Heart right ventricle (tissue), 16 donors: ENCODE data around the gene ITGAD. TPM values are rescaled to one million over a fixed set of nuclear protein-coding genes. Genes with fewer than 3 reads are reported as not detected.
A peak's percentile ranks its signal among the peaks of the same experiment; 100 is the strongest.

Experiments
- ATAC-seq, 8 donors: fragments of 200-7000 bp; cut with Tn5 transposase; one replicate each; pipeline ENCODE4 v1.9.1; 2020; ENCODE audit warnings: mild to moderate bottlenecking in 8 of 8, moderate library complexity in 8 of 8, moderate number of reproducible peaks in 1 of 8
- DNase-seq, 2 donors: peaks; one replicate each; pipeline ENCODE4 v3.0.0-alpha.2; 2020
- H3K27ac ChIP-seq, 10 donors: fragments of 200-600 bp; sonication (generic) in 2 of 10; one replicate each; pipeline versions ENCODE4 v1.5.0 to v1.8.0; 2020 to 2022; ENCODE audit warnings: mild to moderate bottlenecking in 3 of 10
- H3K27me3 ChIP-seq, 7 donors: fragments of 200-600 bp; one replicate each; pipeline ENCODE4 v1.8.0; 2021 to 2022; ENCODE audit warnings: mild to moderate bottlenecking in 2 of 7
- H3K36me3 ChIP-seq, 9 donors: fragments of 200-600 bp; sonication (generic) in 1 of 9; one replicate each; pipeline versions ENCODE4 v1.5.0 to v1.8.0; 2020 to 2022; ENCODE audit warnings: mild to moderate bottlenecking in 2 of 9
- H3K4me1 ChIP-seq, 9 donors: fragments of 200-600 bp; sonication (generic) in 1 of 9; one replicate each; pipeline versions ENCODE4 v1.5.0 to v1.8.0; 2020 to 2022; ENCODE audit warnings: mild to moderate bottlenecking in 4 of 9
- H3K4me3 ChIP-seq, 10 donors: fragments of 200-600 bp; sonication (generic) in 2 of 10; one replicate each; pipeline versions ENCODE4 v1.5.0 to v1.8.0; 2020 to 2022; ENCODE audit warnings: mild to moderate bottlenecking in 7 of 10, moderate library complexity in 2 of 10
- H3K9me3 ChIP-seq, 11 donors: fragments of 200-600 bp in 10 of 11; sonication (generic) in 2 of 11; one replicate each; pipeline versions ENCODE4 v1.5.0 to v1.8.0; 2013 to 2022; ENCODE audit warnings: mild to moderate bottlenecking in 2 of 11, control low read depth in 1 of 11, moderate library complexity in 1 of 11
- WGBS, 2 donors: extraction: QIAGEN DNeasy Blood & Tissue Kit; methylation state at CpG; one replicate each; pipeline ENCODE4 v1.1.7; 2013; ENCODE audit warnings: inconsistent platforms in 1 of 2; 5-methylcytosine and 5-hydroxymethylcytosine counted together
- intact Hi-C, 10 donors: fragments of 100-400 bp; cut with DNase I; formaldehyde crosslinking; loops; one replicate each; pipeline versions ENCODE4 v1.11.1 to v1.14.2; 2022
- polyA plus RNA-seq, 2 donors: library from polyadenylated mRNA; stranded (reverse); fragments of 200-250 nt; gene quantifications; one replicate each; pipeline ENCODE4 v1.2.3, GENCODE V29; 2013
- total RNA-seq, 10 donors: library from RNA; stranded (reverse); fragmentation: NEBNext Ultra II Directional in 3 of 10; extraction: Animal tissue kit (Norgen Biotek cat#: 25700) in 3 of 10; gene quantifications; one replicate each; pipeline versions ENCODE4 v1.2.1 to v1.2.4, GENCODE V29; 2021 to 2023
- TF ChIP-seq, protein P1 (sequence below), 9 donors: fragments of 200-600 bp; sonication (generic) in 2 of 9; IDR thresholded peaks; one replicate each; pipeline versions ENCODE4 v1.5.0 to v1.8.0; 2021 to 2022; ENCODE audit warnings: antibody characterized with exemption in 9 of 9, mild to moderate bottlenecking in 5 of 9, moderate library complexity in 1 of 9
- donor health status: Arrhythmogenic right ventricular cardiomyopathy.
- donor health status: ischemic (EF 13 %, LVEDD 7.1; RV severe dilation, severe dysfunction).
- donor health status: healthy with polysubstance abuse.
- donor health status: DM: no; HTN: yes; CAD: no.
- donor health status: DM: no; HTN: no; CAD: no.
- donor health status: ischemic (EF 25% LVEDD 6.9; RV normal size, moderate dysfunction).
- donor health status: ischemic (EF 25% LVEDD 5.7; RV mildly dilated, moderate dysfunction).
- donor health status: healthy.
- donor health status: DM: yes; HTN: yes; CAD: no.
- donor health status: Ischemic cardiomyopathy.
- donor health status: ischemic (EF 35%, LVEDD 5.7; RV mildly dilated, moderate dysfunction).
- donor health status: nonischemic (EF 11% LVEDD 7.7; RV severe dilation, severe dysfunction).
- donor health status: DM: yes; HTN: yes; CAD: no.
- donor health status: PGD.
- donor health status: ischemic (EF 29% LVEDD 5.4; RV normal size, mild dysfunction).
- donor health status: nonischemic (EF 23%, LVEDD 6.1; RV moderate dilation, normal function).

Gene ITGAD
- total and polyA plus RNA-seq, 12 donors, result 0.01 to 0.39 TPM; not detected in 10

DNA sequence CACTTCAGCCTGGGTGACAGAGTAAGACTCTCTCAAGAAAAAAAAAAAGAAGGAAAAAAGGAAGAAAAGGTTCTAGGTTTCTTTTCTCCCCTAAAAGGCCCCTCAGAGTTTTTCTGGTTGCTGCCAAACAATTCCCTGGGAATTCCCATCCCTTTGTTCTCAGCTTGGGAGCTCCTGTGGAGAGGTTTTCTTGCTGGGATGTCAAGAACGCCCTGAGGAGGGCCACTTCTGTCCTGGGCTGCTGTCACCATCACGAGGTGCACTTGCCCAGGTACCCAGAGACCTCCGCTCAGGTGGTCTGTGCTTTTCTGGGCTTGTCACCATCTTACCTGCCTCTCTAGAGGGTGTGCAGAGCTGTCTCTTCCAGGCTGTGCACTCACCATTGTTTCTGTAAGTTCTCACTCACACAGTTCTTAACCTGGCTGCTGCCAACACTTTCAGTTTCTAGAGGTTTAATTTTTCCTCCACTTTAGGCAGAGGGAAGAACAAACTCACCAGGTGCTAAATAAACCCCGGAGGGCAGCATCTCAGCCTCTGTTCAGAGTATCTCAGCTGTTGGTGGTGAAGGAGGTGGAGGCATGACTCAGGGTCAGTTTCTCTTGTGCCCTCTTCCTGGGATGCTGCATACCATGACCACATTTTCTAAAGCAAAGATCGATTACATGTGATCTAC is 37.4 kb downstream of the ITGAD start:
- Histone ChIP-seq H3K9me3 (no peaks in the 10 kb centered on the region), H3K4me3 (no peak overlapping the region), H3K27ac (peak overlapping the region; percentile 86 to 99 (median 95)), H3K27me3 (no peaks in the 10 kb centered on the region), H3K36me3 (peaks cover 0 to 10% (median 0%) of the 10 kb centered on the region in 9 donors), H3K4me1 (peaks cover 0 to 66% (median 16%) of the 10 kb centered on the region in 9 donors)
- DNase-seq (no peak), ATAC-seq (no peak)
- WGBS, 2 donors, result 46 to 56% methylated on average over 5 of the region's 5 CpGs
- intact Hi-C loops, result no loop called here
- TF ChIP-seq, protein P1, sequence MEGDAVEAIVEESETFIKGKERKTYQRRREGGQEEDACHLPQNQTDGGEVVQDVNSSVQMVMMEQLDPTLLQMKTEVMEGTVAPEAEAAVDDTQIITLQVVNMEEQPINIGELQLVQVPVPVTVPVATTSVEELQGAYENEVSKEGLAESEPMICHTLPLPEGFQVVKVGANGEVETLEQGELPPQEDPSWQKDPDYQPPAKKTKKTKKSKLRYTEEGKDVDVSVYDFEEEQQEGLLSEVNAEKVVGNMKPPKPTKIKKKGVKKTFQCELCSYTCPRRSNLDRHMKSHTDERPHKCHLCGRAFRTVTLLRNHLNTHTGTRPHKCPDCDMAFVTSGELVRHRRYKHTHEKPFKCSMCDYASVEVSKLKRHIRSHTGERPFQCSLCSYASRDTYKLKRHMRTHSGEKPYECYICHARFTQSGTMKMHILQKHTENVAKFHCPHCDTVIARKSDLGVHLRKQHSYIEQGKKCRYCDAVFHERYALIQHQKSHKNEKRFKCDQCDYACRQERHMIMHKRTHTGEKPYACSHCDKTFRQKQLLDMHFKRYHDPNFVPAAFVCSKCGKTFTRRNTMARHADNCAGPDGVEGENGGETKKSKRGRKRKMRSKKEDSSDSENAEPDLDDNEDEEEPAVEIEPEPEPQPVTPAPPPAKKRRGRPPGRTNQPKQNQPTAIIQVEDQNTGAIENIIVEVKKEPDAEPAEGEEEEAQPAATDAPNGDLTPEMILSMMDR (IDR thresholded peaks at IDR 0.05), result no peak

DNA sequence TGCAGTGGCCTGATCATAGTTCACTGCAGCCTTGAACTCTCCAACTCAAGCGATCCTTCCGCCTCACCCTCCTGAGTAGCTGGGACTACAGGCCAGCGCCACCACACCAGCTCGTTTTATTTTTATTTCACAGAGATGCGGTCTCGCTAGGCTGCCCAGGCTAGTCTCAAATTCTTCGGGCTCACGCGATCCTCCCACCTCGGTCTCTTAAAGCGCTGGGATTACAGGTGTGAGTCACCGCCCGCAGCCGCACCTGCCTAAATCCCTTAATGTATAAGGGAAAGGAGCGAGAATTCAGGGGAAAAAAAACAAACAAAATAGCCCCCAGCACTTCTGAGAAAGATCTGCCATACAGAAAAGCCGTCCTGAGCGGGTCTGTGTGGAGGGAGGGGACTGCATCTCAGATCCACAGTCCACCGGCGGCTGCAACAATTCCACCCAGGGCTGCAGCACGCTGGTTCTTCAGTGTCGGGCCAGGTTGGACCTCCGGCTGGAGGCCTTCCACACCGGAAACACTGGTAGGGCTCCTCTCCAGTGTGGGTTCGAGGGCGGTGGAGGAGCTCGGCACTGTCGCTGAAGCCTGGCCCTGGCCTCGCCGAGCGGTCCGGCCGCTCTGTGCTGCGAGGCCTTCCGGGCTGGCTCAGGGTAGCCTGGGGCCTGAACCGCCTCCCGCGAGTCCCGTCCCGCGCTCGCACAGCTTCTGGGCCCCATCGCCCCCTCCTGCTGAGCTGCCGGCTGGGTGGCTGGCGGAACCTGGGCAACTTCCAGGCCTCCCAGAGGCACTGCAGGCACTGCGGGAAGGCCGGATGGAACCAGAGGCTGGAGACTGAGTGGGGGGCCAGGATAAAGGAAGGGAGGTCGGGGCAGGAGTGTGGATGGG is 42.4 kb downstream of the ITGAD start:
- Histone ChIP-seq H3K4me1 (peaks cover 0 to 38% (median 4%) of the 10 kb centered on the region in 9 donors), H3K27ac (no peak overlapping the region), H3K36me3 (peaks cover 0 to 4% (median 0%) of the 10 kb centered on the region in 9 donors), H3K27me3 (no peaks in the 10 kb centered on the region), H3K9me3 (no peaks in the 10 kb centered on the region), H3K4me3 (no peak overlapping the region)
- ATAC-seq, result peak in 1 of 8 donors; percentile 36
- TF ChIP-seq, protein P1 (IDR thresholded peaks at IDR 0.05), result no peak
- intact Hi-C loops, result no loop called here
- no peak for DNase-seq
- 92 to 94% methylated on average over 47 of the region's 47 CpGs for WGBS, 2 donors

- peaks cover 0 to 4% (median 0%) of the 10 kb centered on the region in 9 donors for H3K36me3 ChIP-seq
Measured at GRCh38 chr16:31436221-31437045, 43.3 kb downstream of the ITGAD start.

More at GRCh38 chr16:31436221-31437045, 43.3 kb downstream of the ITGAD start:
- DNase-seq (no peak), ATAC-seq (no peak)
- Histone ChIP-seq H3K9me3 (no peaks in the 10 kb centered on the region), H3K27me3 (no peaks in the 10 kb centered on the region), H3K4me3 (no peak overlapping the region), H3K27ac (no peak overlapping the region), H3K4me1 (peaks cover 0 to 39% (median 4%) of the 10 kb centered on the region in 9 donors)
- 92% methylated on average over 44 of the region's 44 CpGs for WGBS, 2 donors
- TF ChIP-seq, protein P1 (IDR thresholded peaks at IDR 0.05), result no peak
- intact Hi-C loops, result no loop called here
